Stomach (tissue), 4 donors: ENCODE results near the gene CAB39.

Experiments
- CTCF ChIP-seq, 7 experiments: fragments of 450-650 bp in 4 of 7; fragments of 200-600 bp in 3 of 7; sonication (generic) in 3 of 7; IDR thresholded peaks; one replicate each; pipeline ENCODE4 v1.5.1; 2016 to 2019; ENCODE audit warnings: antibody characterized with exemption in 7 of 7, control low read depth in 2 of 7, mild to moderate bottlenecking in 1 of 7
- POLR2AphosphoS5 ChIP-seq, 3 donors: sonication (generic); formaldehyde crosslinking; IDR thresholded peaks; one replicate each; pipeline ENCODE4 v1.6.1; 2016; ENCODE audit warnings: antibody characterized with exemption in 3 of 3

GRCh38 chr2:230678018-230678417 is 34.6 kb upstream of the CAB39 start:
- no peak for TF ChIP-seq CTCF (IDR thresholded peaks at IDR 0.05)
- no peak for TF ChIP-seq POLR2AphosphoS5 (IDR thresholded peaks at IDR 0.05)
